Bronchial epithelial cell (primary cell): ENCODE data around the gene ACP6. TPM values are rescaled to one million over a fixed set of nuclear protein-coding genes. Genes with fewer than 3 reads are reported as not detected.
A peak's percentile ranks its signal among the peaks of the same experiment; 100 is the strongest.

ENCODE experiments used
- DNase-seq: peaks from one replicate; pipeline ENCODE4 v3.0.0-alpha.2; 2010; ENCODE audit warnings: low read depth
- FAIRE-seq: peaks from 2 replicates; lab custom pipeline; 2011; peaks lifted over from hg19 to GRCh38; lab: Jason Lieb, UNC
- H3K27me3 ChIP-seq: 2 replicates; pipeline ENCODE4 v1.5.1; 2011; ENCODE audit warnings: low read length; ENCODE audit not compliant: control insufficient read depth, insufficient read depth
- H3K36me3 ChIP-seq: 2 replicates; pipeline ENCODE4 v1.5.1; 2011; ENCODE audit warnings: low read length; ENCODE audit not compliant: control insufficient read depth, insufficient read depth
- H3K4me3 ChIP-seq: 2 replicates; pipeline ENCODE4 v1.5.1; 2011; ENCODE audit warnings: mild to moderate bottlenecking, low read depth, low read length, control low read depth
- total RNA-seq: library from RNA; depleted of rRNA; stranded (reverse); fragments of >200 nt; gene quantifications from 2 replicates; pipeline ENCODE4 v1.2.1, GENCODE V29; 2014
- TF ChIP-seq, protein P1 (sequence below): IDR thresholded peaks from 2 replicates; pipeline ENCODE4 v1.5.1; 2011; ENCODE audit warnings: mild to moderate bottlenecking, moderate library complexity, low read length, control low read depth, inconsistent platforms; ENCODE audit not compliant: insufficient read depth, severe bottlenecking

The ACP6 gene
- total RNA-seq, 1 donor from 2014 or later, result 6.6 TPM

- Histone ChIP-seq H3K27me3 (no peaks in the 10 kb centered on the region), H3K36me3 (peaks cover 2% of the 10 kb centered on the region), H3K4me3 (no peak overlapping the region)
- no peak for DNase-seq
- FAIRE-seq, result no peak
- TF ChIP-seq, protein P1, sequence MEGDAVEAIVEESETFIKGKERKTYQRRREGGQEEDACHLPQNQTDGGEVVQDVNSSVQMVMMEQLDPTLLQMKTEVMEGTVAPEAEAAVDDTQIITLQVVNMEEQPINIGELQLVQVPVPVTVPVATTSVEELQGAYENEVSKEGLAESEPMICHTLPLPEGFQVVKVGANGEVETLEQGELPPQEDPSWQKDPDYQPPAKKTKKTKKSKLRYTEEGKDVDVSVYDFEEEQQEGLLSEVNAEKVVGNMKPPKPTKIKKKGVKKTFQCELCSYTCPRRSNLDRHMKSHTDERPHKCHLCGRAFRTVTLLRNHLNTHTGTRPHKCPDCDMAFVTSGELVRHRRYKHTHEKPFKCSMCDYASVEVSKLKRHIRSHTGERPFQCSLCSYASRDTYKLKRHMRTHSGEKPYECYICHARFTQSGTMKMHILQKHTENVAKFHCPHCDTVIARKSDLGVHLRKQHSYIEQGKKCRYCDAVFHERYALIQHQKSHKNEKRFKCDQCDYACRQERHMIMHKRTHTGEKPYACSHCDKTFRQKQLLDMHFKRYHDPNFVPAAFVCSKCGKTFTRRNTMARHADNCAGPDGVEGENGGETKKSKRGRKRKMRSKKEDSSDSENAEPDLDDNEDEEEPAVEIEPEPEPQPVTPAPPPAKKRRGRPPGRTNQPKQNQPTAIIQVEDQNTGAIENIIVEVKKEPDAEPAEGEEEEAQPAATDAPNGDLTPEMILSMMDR, result no peak
These were observed 40.3 kb downstream of the ACP6 start for GRCh38 chr1:147630022-147630421.

GRCh38 chr1:147628441-147628840, 41.9 kb downstream of the ACP6 start:
- Histone ChIP-seq H3K36me3 (peaks cover 5% of the 10 kb centered on the region), H3K4me3 (no peak overlapping the region), H3K27me3 (no peaks in the 10 kb centered on the region)
- TF ChIP-seq, protein P1, result no peak
- no peak for FAIRE-seq
- no peak for DNase-seq

DNA sequence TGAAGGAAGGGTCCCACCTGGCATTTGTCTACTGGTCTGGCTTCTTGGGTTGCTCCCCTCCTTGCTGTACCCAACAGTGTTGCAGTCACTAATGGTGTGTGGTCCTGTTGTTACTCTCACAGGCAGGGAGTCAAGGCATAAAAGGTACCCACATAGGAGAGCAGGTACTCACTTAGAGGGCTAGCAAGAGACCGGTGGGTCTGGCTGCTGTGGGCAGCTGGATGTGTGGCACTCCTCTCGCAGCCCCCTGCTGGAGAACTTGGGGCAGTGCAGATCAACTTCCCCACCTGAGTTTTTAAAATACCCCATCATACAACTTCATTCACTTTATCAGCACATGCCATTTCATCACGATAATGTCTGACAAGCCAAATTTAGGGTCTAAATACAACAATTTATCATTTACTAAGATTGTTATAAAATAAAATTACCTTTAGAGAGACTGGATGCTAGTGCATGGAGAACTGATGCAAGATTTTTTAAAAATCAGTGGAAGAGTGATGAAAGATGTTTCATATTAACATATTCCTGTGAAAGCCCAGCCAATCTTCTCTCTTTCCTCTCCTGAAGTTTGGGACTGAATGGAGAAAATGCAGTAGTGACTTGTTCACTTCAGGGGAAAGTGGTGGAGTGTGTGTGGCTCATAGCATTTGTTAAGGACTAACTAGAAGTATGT, 42.8 kb downstream of the ACP6 start:
- peak; percentile 29 for DNase-seq
- Histone ChIP-seq H3K27me3 (no peaks in the 10 kb centered on the region), H3K4me3 (no peak overlapping the region), H3K36me3 (peaks cover 5% of the 10 kb centered on the region)
- no peak for FAIRE-seq
- TF ChIP-seq, protein P1, result peak; percentile 90

DNA sequence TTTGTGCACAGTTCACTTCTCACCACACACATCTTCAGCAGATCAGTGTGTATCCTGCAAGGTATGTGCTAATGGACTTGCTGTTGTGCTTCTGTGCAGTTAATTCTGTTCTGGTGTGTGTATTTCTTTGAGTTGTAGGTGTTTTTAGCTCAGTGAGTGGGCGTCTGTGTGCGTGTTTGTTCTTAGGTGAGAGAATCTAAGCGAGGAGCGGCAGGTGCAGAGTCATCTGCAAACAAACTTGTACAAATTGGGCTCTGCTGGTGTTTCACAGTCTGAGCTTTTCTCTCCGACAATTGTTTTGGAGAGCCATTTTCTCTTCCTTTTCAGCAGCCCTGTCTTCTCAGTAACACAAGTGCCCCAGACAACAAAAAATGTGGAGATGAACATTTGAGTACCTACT, 43.6 kb downstream of the ACP6 start:
- Histone ChIP-seq H3K4me3 (no peak overlapping the region), H3K27me3 (no peaks in the 10 kb centered on the region)
- FAIRE-seq, result no peak

DNA sequence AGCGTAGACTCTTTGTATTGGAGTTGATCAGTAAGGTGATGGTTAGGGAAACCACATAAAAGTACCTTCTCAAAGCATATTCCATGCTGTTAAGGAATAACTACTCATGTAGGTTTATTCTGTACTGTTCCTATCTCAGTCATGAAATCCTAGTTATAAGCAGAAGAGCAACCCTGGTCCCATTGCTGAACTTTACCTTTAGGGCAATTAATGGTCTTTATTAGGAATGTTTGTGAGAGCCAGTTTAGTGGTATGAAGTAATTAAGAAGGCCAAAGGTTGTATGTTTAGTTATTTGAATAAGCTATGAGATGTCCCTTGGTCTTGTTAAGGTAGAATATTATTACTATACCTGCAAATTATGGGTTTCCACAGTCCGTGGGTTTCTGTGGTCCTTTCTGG, 44.0 kb downstream of the ACP6 start:
- Histone ChIP-seq H3K4me3 (no peak overlapping the region), H3K27me3 (no peaks in the 10 kb centered on the region), H3K36me3 (peaks cover 3% of the 10 kb centered on the region)
- TF ChIP-seq, protein P1, result no peak
- DNase-seq (no peak), FAIRE-seq (no peak)

More for the DNA sequence above, 43.6 kb downstream of the ACP6 start:
- TF ChIP-seq, protein P1, result no peak
- DNase-seq, result no peak
- peaks cover 3% of the 10 kb centered on the region for H3K36me3 ChIP-seq

GRCh38 chr1:147625362-147625995, 44.8 kb downstream of the ACP6 start:
- DNase-seq, result no peak
- no peak for FAIRE-seq

More at GRCh38 chr1:147625362-147625995, 44.8 kb downstream of the ACP6 start:
- peaks cover 5% of the 10 kb centered on the region for H3K36me3 ChIP-seq
- no peak overlapping the region for H3K4me3 ChIP-seq
- TF ChIP-seq, protein P1, result no peak
- H3K27me3 ChIP-seq, result no peaks in the 10 kb centered on the region
